ENCODE measurements around the gene PTH2.
"Not testable (repeated sequence)": the region's sequence is repeated elsewhere in the genome, so short reads cannot be mapped to it uniquely, and the experiment has no call there.

PTH2 gene

GRCh38 chr19:49423071-49423984, at the start of gene PTH2:
Gene PTH2 (minus strand): TSS chr19:49423441. CDS start chr19:49423339, 102 bp downstream.
- DNase-seq (ENCODE audit: extremely low read depth in 1 of 2, low read depth in 1 of 2) = no peak

- DNase-seq (ENCODE audit: extremely low read depth in 1 of 2, low read depth in 1 of 2) = no peak
Measured at GRCh38 chr19:49472936-49473335, 49.7 kb upstream of the PTH2 start.

GRCh38 chr19:49470615-49470978, 47.4 kb upstream of the PTH2 start:
- DNase-seq (ENCODE audit: extremely low read depth in 1 of 2, low read depth in 1 of 2) = no peak

- DNase-seq (ENCODE audit: extremely low read depth in 1 of 2, low read depth in 1 of 2) = peak; percentile 60 to 68
Measured at GRCh38 chr19:49469828-49470614, 46.8 kb upstream of the PTH2 start.

- peak; percentile 61 to 89 for DNase-seq (ENCODE audit: extremely low read depth in 1 of 2, low read depth in 1 of 2)
Measured at GRCh38 chr19:49468746-49469447, 45.7 kb upstream of the PTH2 start.

- no peak for DNase-seq (ENCODE audit: extremely low read depth in 1 of 2, low read depth in 1 of 2)
Measured at GRCh38 chr19:49468199-49468598, 45.0 kb upstream of the PTH2 start.

- DNase-seq (ENCODE audit: extremely low read depth in 1 of 2, low read depth in 1 of 2) = no peak
Measured at GRCh38 chr19:49465371-49465770, 42.1 kb upstream of the PTH2 start.

GRCh38 chr19:49463960-49464740, 40.9 kb upstream of the PTH2 start:
- no peak for DNase-seq (ENCODE audit: extremely low read depth in 1 of 2, low read depth in 1 of 2)

- no peak for DNase-seq (ENCODE audit: extremely low read depth in 1 of 2, low read depth in 1 of 2)
Measured at GRCh38 chr19:49462492-49462891, 39.3 kb upstream of the PTH2 start.

GRCh38 chr19:49461656-49462055, 38.4 kb upstream of the PTH2 start:
- no peak for DNase-seq (ENCODE audit: extremely low read depth in 1 of 2, low read depth in 1 of 2)

- not testable (repeated sequence) for DNase-seq (ENCODE audit: extremely low read depth in 1 of 2, low read depth in 1 of 2)
Measured at GRCh38 chr19:49461130-49461529, 37.9 kb upstream of the PTH2 start.

- DNase-seq (ENCODE audit: extremely low read depth in 1 of 2, low read depth in 1 of 2) = no peak
Measured at GRCh38 chr19:49459388-49459787, 36.1 kb upstream of the PTH2 start.

- no peak for DNase-seq (ENCODE audit: extremely low read depth in 1 of 2, low read depth in 1 of 2)
Measured at GRCh38 chr19:49458567-49458903, 35.3 kb upstream of the PTH2 start.

GRCh38 chr19:49456326-49456725, 33.1 kb upstream of the PTH2 start:
- DNase-seq (ENCODE audit: extremely low read depth in 1 of 2, low read depth in 1 of 2) = no peak

- DNase-seq (ENCODE audit: extremely low read depth in 1 of 2, low read depth in 1 of 2) = no peak
Measured at GRCh38 chr19:49455773-49456172, 32.5 kb upstream of the PTH2 start.

- DNase-seq (ENCODE audit: extremely low read depth in 1 of 2, low read depth in 1 of 2) = no peak
Measured at GRCh38 chr19:49453757-49454240, 30.6 kb upstream of the PTH2 start.

- peak; percentile 96 to 97 for DNase-seq (ENCODE audit: extremely low read depth in 1 of 2, low read depth in 1 of 2)
Measured at GRCh38 chr19:49453013-49453756, 29.9 kb upstream of the PTH2 start, which contains the start of gene ALDH16A1. Gene ALDH16A1 (plus strand): TSS chr19:49453225. CDS start chr19:49453332, 107 bp downstream.

- peak; percentile 83 to 90 for DNase-seq (ENCODE audit: extremely low read depth in 1 of 2, low read depth in 1 of 2)
Measured at GRCh38 chr19:49451430-49452181, 28.4 kb upstream of the PTH2 start, which contains the start of gene PIH1D1. Gene PIH1D1 (minus strand): TSS chr19:49451814. CDS start chr19:49451574, 240 bp downstream.

- DNase-seq (ENCODE audit: extremely low read depth in 1 of 2, low read depth in 1 of 2) = no peak
Measured at GRCh38 chr19:49450405-49450804, 27.2 kb upstream of the PTH2 start.

Measured in activated CD8-positive, alpha-beta memory T cell treated with anti-CD3 and anti-CD28 coated beads for 1 hour (primary cell).